Metanephros (tissue), 1 donor: ENCODE results near the gene LDB2. TPM values are rescaled to one million over a fixed set of nuclear protein-coding genes. Genes with fewer than 3 reads are reported as not detected.

Experiments
- total RNA-seq: library from RNA; depleted of rRNA; stranded (reverse); fragments of >200 nt; gene quantifications from one replicate; pipeline ENCODE4 v1.2.3, GENCODE V29; 2014

LDB2 gene
- 225 TPM for total RNA-seq

DNA sequence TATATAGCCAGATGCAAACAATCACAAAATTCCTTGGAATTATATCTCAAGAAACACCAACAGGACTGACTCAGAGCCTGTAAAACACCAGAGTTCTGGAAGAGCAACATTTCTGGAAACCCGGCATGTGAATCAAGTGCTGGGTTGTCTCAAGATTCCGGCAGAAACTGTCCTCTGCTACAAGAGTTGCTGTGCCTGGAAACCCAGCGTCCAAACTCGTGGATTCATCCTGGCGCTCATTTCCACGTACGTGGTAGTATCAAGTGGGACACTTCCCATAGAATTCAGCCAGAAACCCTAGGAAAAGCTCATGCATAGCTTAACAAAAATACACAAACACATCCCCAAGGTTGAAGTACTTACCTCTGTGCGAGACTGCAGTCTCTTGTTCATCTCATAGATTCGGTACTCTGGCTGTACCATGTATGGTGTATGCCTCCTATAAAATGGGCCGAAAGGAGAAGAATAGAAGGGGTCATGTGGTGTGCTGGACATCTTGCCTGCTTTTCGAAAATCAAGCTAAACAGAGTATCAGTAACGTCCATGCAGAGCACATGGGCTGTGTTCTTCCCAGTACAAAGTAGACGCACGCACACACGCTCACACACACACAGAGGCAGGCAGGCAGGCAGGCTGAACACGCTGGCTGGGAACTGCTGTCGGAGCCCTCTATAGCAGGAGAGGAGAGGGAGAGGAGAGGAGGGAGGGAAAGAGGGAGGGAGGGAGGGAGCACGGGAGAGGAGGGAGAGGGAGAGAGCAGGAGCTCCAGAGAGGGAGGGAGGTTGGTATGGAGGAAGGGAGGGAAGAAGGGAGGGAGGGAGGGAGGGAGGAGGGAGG, at the start of gene LDB2:
Gene LDB2 (minus strand): TSS at position 655 of the 837 bp plus-strand sequence.

